Thoracic aorta (tissue), 2 donors: ENCODE results near the gene PRODH. TPM values are rescaled to one million over a fixed set of nuclear protein-coding genes. Genes with fewer than 3 reads are reported as not detected.

Experiments
- ATAC-seq: fragments of 150-250 bp; one replicate; pipeline ENCODE4 v1.8.0; 2017; ENCODE audit warnings: low read depth; ENCODE audit not compliant: insufficient number of reproducible peaks, low FRiP score
- DNase-seq: peaks from one replicate; pipeline ENCODE4 v3.0.0-alpha.2; 2020; ENCODE audit warnings: low spot score
- H3K27ac ChIP-seq, 2 donors: fragments of 200-600 bp; sonication (generic); 1 replicate in 1 of 2; 2 replicates in 1 of 2; pipeline ENCODE4 v1.5.1; 2016; ENCODE audit warnings: mild to moderate bottlenecking in 2 of 2, moderate library complexity in 2 of 2
- H3K27me3 ChIP-seq: fragments of 200-600 bp; sonication (generic); replicated peaks from 2 replicates; pipeline ENCODE4 v1.6.0; 2016; ENCODE audit warnings: mild to moderate bottlenecking; ENCODE audit not compliant: insufficient read depth
- H3K36me3 ChIP-seq: fragments of 200-600 bp; sonication (generic); one replicate; pipeline ENCODE4 v1.5.1; 2016
- H3K4me1 ChIP-seq, 2 donors: fragments of 200-600 bp; sonication (generic); 1 replicate in 1 of 2; 2 replicates in 1 of 2; pipeline versions ENCODE4 v1.5.1 to v1.6.0; 2016; ENCODE audit warnings: low read depth in 2 of 2, mild to moderate bottlenecking in 1 of 2; ENCODE audit not compliant: control insufficient read depth in 1 of 2
- H3K4me3 ChIP-seq: fragments of 200-600 bp; sonication (generic); 2 replicates; pipeline ENCODE4 v1.5.1; 2016; ENCODE audit warnings: mild to moderate bottlenecking
- H3K9me3 ChIP-seq: fragments of 200-600 bp; sonication (generic); 2 replicates; pipeline ENCODE4 v1.5.1; 2016
- total RNA-seq, 2 donors: library from RNA; depleted of rRNA; stranded (reverse); fragments of >200 nt; gene quantifications; one replicate each; pipeline versions ENCODE4 v1.1.0 to v1.2.3, GENCODE V29; 2016
- TF ChIP-seq, protein P1 (sequence below): fragments of 200-600 bp; sonication (generic); IDR thresholded peaks from one replicate; pipeline ENCODE4 v1.5.1; 2019; ENCODE audit warnings: antibody characterized with exemption

The PRODH gene, protein sequence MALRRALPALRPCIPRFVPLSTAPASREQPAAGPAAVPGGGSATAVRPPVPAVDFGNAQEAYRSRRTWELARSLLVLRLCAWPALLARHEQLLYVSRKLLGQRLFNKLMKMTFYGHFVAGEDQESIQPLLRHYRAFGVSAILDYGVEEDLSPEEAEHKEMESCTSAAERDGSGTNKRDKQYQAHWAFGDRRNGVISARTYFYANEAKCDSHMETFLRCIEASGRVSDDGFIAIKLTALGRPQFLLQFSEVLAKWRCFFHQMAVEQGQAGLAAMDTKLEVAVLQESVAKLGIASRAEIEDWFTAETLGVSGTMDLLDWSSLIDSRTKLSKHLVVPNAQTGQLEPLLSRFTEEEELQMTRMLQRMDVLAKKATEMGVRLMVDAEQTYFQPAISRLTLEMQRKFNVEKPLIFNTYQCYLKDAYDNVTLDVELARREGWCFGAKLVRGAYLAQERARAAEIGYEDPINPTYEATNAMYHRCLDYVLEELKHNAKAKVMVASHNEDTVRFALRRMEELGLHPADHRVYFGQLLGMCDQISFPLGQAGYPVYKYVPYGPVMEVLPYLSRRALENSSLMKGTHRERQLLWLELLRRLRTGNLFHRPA
- total RNA-seq, result 10 to 100 TPM in 1 of 2 donors, 1 to 10 TPM in 1; 7.5 to 16.0 TPM

DNA sequence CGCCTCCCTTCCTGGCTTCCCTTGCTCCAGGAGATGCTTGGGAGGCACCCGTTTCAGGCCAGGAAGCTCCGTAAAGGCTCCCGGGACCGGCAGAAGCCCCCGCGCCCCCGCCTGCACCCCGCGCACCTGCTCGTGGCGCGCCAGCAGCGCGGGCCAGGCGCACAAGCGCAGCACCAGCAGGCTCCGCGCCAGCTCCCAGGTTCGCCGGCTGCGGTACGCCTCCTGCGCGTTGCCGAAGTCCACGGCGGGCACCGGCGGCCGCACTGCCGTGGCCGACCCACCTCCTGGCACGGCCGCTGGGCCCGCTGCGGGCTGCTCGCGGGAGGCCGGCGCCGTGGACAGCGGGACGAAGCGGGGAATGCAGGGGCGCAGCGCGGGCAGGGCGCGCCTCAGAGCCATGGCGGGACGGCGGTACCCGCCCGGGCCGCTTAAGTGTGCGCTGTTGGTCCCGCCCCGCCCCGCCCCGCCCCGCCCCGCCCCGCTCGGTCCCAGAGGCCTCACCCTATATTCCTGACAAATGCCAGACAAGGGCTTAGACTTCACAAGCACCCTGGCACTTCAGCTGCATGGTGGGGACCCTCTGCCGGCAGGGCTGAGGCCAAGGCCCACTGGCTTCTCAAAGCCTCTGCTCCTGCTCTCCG, at the start of gene PRODH:
Gene PRODH, minus strand, starts transcription at position 405 of the 641 bp plus-strand sequence. Its CDS starts 6 bp downstream, at position 399.
- no peak for ATAC-seq
- Histone ChIP-seq H3K36me3 (no peaks in the 10 kb centered on the region), H3K27ac (no peak within 1 kb of the TSS), H3K9me3 (no peaks in the 10 kb centered on the region), H3K4me1 (no peaks in the 10 kb centered on the region), H3K4me3 (no peak within 1 kb of the TSS), H3K27me3 (no peaks in the 10 kb centered on the region)
- DNase-seq, result no peak
- TF ChIP-seq, protein P1, sequence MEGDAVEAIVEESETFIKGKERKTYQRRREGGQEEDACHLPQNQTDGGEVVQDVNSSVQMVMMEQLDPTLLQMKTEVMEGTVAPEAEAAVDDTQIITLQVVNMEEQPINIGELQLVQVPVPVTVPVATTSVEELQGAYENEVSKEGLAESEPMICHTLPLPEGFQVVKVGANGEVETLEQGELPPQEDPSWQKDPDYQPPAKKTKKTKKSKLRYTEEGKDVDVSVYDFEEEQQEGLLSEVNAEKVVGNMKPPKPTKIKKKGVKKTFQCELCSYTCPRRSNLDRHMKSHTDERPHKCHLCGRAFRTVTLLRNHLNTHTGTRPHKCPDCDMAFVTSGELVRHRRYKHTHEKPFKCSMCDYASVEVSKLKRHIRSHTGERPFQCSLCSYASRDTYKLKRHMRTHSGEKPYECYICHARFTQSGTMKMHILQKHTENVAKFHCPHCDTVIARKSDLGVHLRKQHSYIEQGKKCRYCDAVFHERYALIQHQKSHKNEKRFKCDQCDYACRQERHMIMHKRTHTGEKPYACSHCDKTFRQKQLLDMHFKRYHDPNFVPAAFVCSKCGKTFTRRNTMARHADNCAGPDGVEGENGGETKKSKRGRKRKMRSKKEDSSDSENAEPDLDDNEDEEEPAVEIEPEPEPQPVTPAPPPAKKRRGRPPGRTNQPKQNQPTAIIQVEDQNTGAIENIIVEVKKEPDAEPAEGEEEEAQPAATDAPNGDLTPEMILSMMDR, result no peak

DNA sequence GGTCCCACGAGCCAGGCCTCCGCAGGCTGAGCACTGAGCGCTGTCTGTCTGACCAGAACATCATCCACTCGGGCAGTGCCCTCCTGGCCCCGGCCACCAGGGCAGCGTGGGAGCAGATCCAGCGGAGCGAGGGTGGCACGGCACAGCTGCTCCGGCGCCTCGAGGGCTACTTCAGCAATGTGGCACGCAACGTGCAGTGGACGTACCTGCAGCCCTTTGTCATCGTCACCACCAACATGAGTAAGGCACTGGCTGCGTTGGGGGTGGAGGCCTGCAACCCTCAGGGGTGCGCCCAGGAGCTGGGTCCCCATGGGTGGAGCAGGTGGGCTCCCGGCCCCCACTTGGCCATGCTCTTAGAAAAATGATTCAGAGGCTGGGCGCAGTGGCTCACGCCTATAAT, 49.7 kb upstream of the PRODH start:
- ATAC-seq (no peak), DNase-seq (no peak)
- TF ChIP-seq, protein P1, result no peak

DNA sequence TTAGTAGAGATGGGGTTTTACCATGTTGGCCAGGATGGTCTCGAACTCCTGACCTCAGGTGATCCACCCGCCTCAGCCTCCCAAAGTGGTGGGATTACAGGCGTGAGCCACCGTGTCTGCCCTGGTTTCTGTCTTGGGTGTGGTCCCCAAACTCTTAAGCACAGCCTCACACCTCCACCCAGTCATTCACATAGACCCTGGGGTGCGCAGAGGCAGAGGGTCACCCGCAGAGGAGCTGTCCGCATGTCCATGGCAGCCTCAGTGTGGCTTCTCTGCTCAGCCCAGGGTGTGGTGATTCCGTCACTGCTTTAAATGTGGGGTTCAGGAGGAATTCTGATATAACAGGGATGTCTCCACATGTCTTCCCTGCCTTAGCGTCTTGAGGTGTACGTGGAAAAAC, 48.5 kb upstream of the PRODH start:
- H3K36me3 ChIP-seq, result no peaks in the 10 kb centered on the region
- DNase-seq, result no peak
- TF ChIP-seq, protein P1, result no peak

More for the DNA sequence above, 49.7 kb upstream of the PRODH start:
- Histone ChIP-seq H3K9me3 (peaks cover 2% of the 10 kb centered on the region), H3K4me3 (no peak overlapping the region), H3K4me1 (no peaks in the 10 kb centered on the region), H3K36me3 (no peaks in the 10 kb centered on the region), H3K27me3 (no peaks in the 10 kb centered on the region), H3K27ac (no peak overlapping the region)

DNA sequence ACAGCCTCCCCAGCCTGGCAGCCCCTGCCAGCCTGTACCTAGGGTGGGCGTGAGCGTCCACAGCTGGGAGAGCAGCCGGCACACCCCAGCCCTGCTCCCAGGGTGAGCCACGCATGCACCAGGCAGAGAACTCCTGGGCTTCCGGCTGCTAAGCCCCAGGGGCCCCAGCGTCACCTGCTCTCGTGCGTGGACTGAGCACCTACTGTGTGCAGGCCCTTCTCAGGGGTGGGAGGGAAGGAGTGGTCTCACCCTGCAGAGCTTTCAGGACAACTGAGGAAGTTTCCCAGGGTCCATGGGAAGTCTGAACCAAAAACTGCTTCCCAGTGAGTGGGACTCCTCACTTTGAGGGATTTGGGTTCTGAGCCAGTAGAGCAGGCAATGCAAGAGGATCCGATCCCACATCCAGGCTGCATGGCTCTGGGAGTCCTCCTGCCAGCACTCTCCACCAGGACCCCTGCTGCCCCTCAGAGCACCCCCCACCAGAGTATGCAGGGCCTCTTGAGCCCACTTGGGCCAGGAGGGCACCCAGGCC, 47.1 kb upstream of the PRODH start:
- no peak for DNase-seq

More for the DNA sequence above, 48.5 kb upstream of the PRODH start:
- H3K9me3 ChIP-seq, result peaks cover 4% of the 10 kb centered on the region
- no peak for ATAC-seq
- no peak overlapping the region for H3K4me3 ChIP-seq
- H3K27ac ChIP-seq, result no peak overlapping the region
- H3K4me1 ChIP-seq, result no peaks in the 10 kb centered on the region
- H3K27me3 ChIP-seq, result no peaks in the 10 kb centered on the region

More for the DNA sequence above, 47.1 kb upstream of the PRODH start:
- H3K4me3 ChIP-seq, result no peak overlapping the region
- no peak overlapping the region for H3K27ac ChIP-seq
- TF ChIP-seq, protein P1, result no peak
- no peaks in the 10 kb centered on the region for H3K27me3 ChIP-seq
- H3K36me3 ChIP-seq, result no peaks in the 10 kb centered on the region
- no peak for ATAC-seq
- peaks cover 4% of the 10 kb centered on the region for H3K9me3 ChIP-seq
- no peaks in the 10 kb centered on the region for H3K4me1 ChIP-seq
